Thyroid gland (tissue), 4 donors: ENCODE data around the gene C21orf58. TPM values are rescaled to one million over a fixed set of nuclear protein-coding genes. Genes with fewer than 3 reads are reported as not detected.

Experiments used
- DNase-seq, 2 donors: peaks; one replicate each; pipeline ENCODE4 v3.0.0-alpha.2; 2019
- H3K27ac ChIP-seq, 3 donors: fragments of 200-600 bp; sonication (generic); 1 replicate in 2 of 3; 2 replicates in 1 of 3; pipeline ENCODE4 v1.5.1; 2016 to 2019; ENCODE audit warnings: mild to moderate bottlenecking in 1 of 3, moderate library complexity in 1 of 3
- H3K27me3 ChIP-seq: fragments of 200-600 bp; sonication (generic); one replicate; pipeline ENCODE4 v1.5.1; 2019
- H3K36me3 ChIP-seq, 2 donors: fragments of 200-600 bp; sonication (generic); one replicate each; pipeline ENCODE4 v1.5.1; 2016 to 2019
- H3K4me1 ChIP-seq, 2 donors: fragments of 200-600 bp; sonication (generic); one replicate each; pipeline ENCODE4 v1.5.1; 2017 to 2019
- H3K4me3 ChIP-seq, 3 donors: fragments of 200-600 bp; sonication (generic); replicated peaks in 1 of 3; 1 replicate in 2 of 3; 2 replicates in 1 of 3; pipeline ENCODE4 v1.5.1; 2016; ENCODE audit warnings: mild to moderate bottlenecking in 1 of 3
- H3K9me3 ChIP-seq: fragments of 200-600 bp; sonication (generic); one replicate; pipeline ENCODE4 v1.5.1; 2017
- CTCF ChIP-seq, 6 experiments: fragments of 200-600 bp in 3 of 6; fragments of 450-650 bp in 3 of 6; sonication (generic) in 3 of 6; IDR thresholded peaks; one replicate each; pipeline ENCODE4 v1.5.1; 2016 to 2019; ENCODE audit warnings: antibody characterized with exemption in 6 of 6, mild to moderate bottlenecking in 2 of 6, inconsistent platforms in 1 of 6, moderate library complexity in 1 of 6
- POLR2A ChIP-seq, 2 donors: fragments of 450-650 bp; IDR thresholded peaks; one replicate each; pipeline ENCODE4 v1.6.1; 2017; ENCODE audit warnings: antibody characterized with exemption in 2 of 2, mild to moderate bottlenecking in 2 of 2, moderate library complexity in 1 of 2
- WGBS, 2 donors: methylation state at CpG; one replicate each; pipeline ENCODE4 v1.1.5; 2017; 5-methylcytosine and 5-hydroxymethylcytosine counted together
- intact Hi-C: fragments of 100-400 bp; cut with DNase I; formaldehyde crosslinking; loops from one replicate; pipeline ENCODE4 v1.15.1; 2023
- total RNA-seq, 4 donors: library from RNA; depleted of rRNA; stranded (reverse); fragments of >200 nt; gene quantifications; one replicate each; pipeline ENCODE4 v1.2.3, GENCODE V29; 2016

C21orf58 gene
- total RNA-seq, 4 donors from 2014 or later = 0.89 to 2.2 (median 1.7) TPM

- no peak overlapping the region for H3K27ac ChIP-seq
- H3K4me1 ChIP-seq = no peaks in the 10 kb centered on the region
- no peak overlapping the region for H3K4me3 ChIP-seq
- WGBS, 2 donors = 94 to 96% methylated on average over 8 of the region's 8 CpGs
- no peaks in the 10 kb centered on the region for H3K9me3 ChIP-seq
- TF ChIP-seq CTCF (IDR thresholded peaks at IDR 0.05) = no peak
- no peak for TF ChIP-seq POLR2A (IDR thresholded peaks at IDR 0.05)
- no peaks in the 10 kb centered on the region for H3K27me3 ChIP-seq
- intact Hi-C loops = no loop called here
- DNase-seq = no peak
- peaks cover 59 to 79% of the 10 kb centered on the region in 2 donors for H3K36me3 ChIP-seq
These were observed 26.9 kb upstream of the C21orf58 start for GRCh38 chr21:46350571-46350970.

GRCh38 chr21:46349134-46349760 lies 25.6 kb upstream of the C21orf58 start:
- Histone ChIP-seq H3K9me3 (no peaks in the 10 kb centered on the region), H3K27ac (no peak overlapping the region), H3K36me3 (peaks cover 56 to 71% of the 10 kb centered on the region in 2 donors), H3K4me3 (no peak overlapping the region), H3K4me1 (no peaks in the 10 kb centered on the region), H3K27me3 (no peaks in the 10 kb centered on the region)
- 96% methylated on average over 17 of the region's 17 CpGs for WGBS, 2 donors
- TF ChIP-seq POLR2A (IDR thresholded peaks at IDR 0.05) = no peak
- no peak for TF ChIP-seq CTCF (IDR thresholded peaks at IDR 0.05)
- intact Hi-C loops = no loop called here
- no peak for DNase-seq

GRCh38 chr21:46347791-46348381 lies 24.2 kb upstream of the C21orf58 start:
- peaks cover 44 to 61% of the 10 kb centered on the region in 2 donors for H3K36me3 ChIP-seq
- TF ChIP-seq POLR2A (IDR thresholded peaks at IDR 0.05) (no peak), CTCF (IDR thresholded peaks at IDR 0.05) (no peak)

GRCh38 chr21:46347203-46347550 lies 23.5 kb upstream of the C21orf58 start:
- peaks cover 38 to 58% of the 10 kb centered on the region in 2 donors for H3K36me3 ChIP-seq
- no peak for DNase-seq
- no peak overlapping the region for H3K4me3 ChIP-seq
- intact Hi-C loops = no loop called here
- H3K4me1 ChIP-seq = no peaks in the 10 kb centered on the region
- H3K27ac ChIP-seq = no peak overlapping the region
- TF ChIP-seq CTCF (IDR thresholded peaks at IDR 0.05) = no peak
- no peak for TF ChIP-seq POLR2A (IDR thresholded peaks at IDR 0.05)
- WGBS, 2 donors = 62 to 80% methylated on average over 10 of the region's 10 CpGs
- H3K9me3 ChIP-seq = no peaks in the 10 kb centered on the region
- H3K27me3 ChIP-seq = no peaks in the 10 kb centered on the region

More at GRCh38 chr21:46347791-46348381, 24.2 kb upstream of the C21orf58 start:
- H3K27me3 ChIP-seq = no peaks in the 10 kb centered on the region
- WGBS, 2 donors = 86 to 97% methylated on average over 7 to 11 of the region's 12 CpGs
- no peak for DNase-seq
- H3K9me3 ChIP-seq = no peaks in the 10 kb centered on the region
- H3K4me3 ChIP-seq = no peak overlapping the region
- no peaks in the 10 kb centered on the region for H3K4me1 ChIP-seq
- intact Hi-C loops = no loop called here
- no peak overlapping the region for H3K27ac ChIP-seq
